GM12878 (cell line): Measurements from ENCODE around the gene SACM1L. TPM values are rescaled to one million over a fixed set of nuclear protein-coding genes. Genes with fewer than 3 reads are reported as not detected.
A peak's percentile ranks its signal among the peaks of the same experiment; 100 is the strongest.

Experiments
- BCL11A ChIP-seq: IDR thresholded peaks from 2 replicates; pipeline ENCODE4 v1.6.1; 2011; ENCODE audit warnings: low read depth, low read length
- CBX3 ChIP-seq: fragments of 200-600 bp; sonication (generic); IDR thresholded peaks from 2 replicates; pipeline ENCODE4 v1.6.1; 2016; ENCODE audit warnings: low read depth, borderline replicate concordance
- JUND ChIP-seq: IDR thresholded peaks from 2 replicates; pipeline ENCODE4 v1.6.1; 2012; ENCODE audit warnings: low read depth, mild to moderate bottlenecking, low read length, improper control_type of control experiment, moderate library complexity
- NFYB ChIP-seq: IDR thresholded peaks from 2 replicates; pipeline ENCODE4 v1.6.1; 2011; ENCODE audit warnings: low read depth, mild to moderate bottlenecking, low read length, improper control_type of control experiment, moderate library complexity; ENCODE audit not compliant: insufficient read depth
- PAX5 ChIP-seq: IDR thresholded peaks from 2 replicates; pipeline ENCODE4 v1.6.1; 2011; ENCODE audit warnings: low read depth, low read length, borderline replicate concordance
- RAD51 ChIP-seq: fragments of 450-650 bp; IDR thresholded peaks from 2 replicates; pipeline ENCODE4 v1.6.1; 2016; ENCODE audit warnings: moderate library complexity, mild to moderate bottlenecking, inconsistent platforms
- SMARCA5 ChIP-seq: fragments of 450-650 bp; IDR thresholded peaks from 2 replicates; pipeline ENCODE4 v1.6.1; 2017; ENCODE audit warnings: mild to moderate bottlenecking
- SREBF2 ChIP-seq: IDR thresholded peaks from 2 replicates; pipeline ENCODE4 v1.6.1; 2012; ENCODE audit warnings: mild to moderate bottlenecking, low read length
- STAT1 ChIP-seq: fragments of 450-650 bp; conservative IDR thresholded peaks from 2 replicates; pipeline ENCODE4 v1.6.1; 2014; ENCODE audit warnings: antibody characterized with exemption, mild to moderate bottlenecking
- ZNF207 ChIP-seq: fragments of 450-650 bp; IDR thresholded peaks from 2 replicates; pipeline ENCODE4 v1.6.1; 2014; ENCODE audit warnings: antibody characterized with exemption, mild to moderate bottlenecking, borderline replicate concordance
- polyA plus RNA-seq, 11 experiments: library from polyadenylated mRNA; depleted of rRNA in 4 of 11; unstranded in 6 of 11; stranded (reverse) in 5 of 11; fragments of >200 nt; fragmentation: Nextera tagmentation in 4 of 11; fragmentation: Illumina TruSeq in 1 of 11; extraction: Ambion mirVana in 4 of 11; extraction: Trizol in 1 of 11; gene quantifications; 1 replicate in 1 of 11; 2 replicates in 10 of 11; pipeline versions ENCODE4 v1.2.1 to v1.2.3, GENCODE V29; 2011 to 2016; ENCODE audit warnings: inconsistent platforms in 2 of 11, missing spikeins in 2 of 11, low read depth in 1 of 11
- total RNA-seq, 4 experiments: library from RNA; depleted of rRNA in 3 of 4; stranded (reverse); fragments of >200 nt in 3 of 4; fragmentation: Illumina TruSeq in 1 of 4; extraction: Trizol in 1 of 4; gene quantifications; 2 replicates each; pipeline versions ENCODE4 v1.2.1 to v1.2.3, GENCODE V29; 2013 to 2021
- TF ChIP-seq, protein P1 (sequence below): IDR thresholded peaks from 2 replicates; pipeline ENCODE4 v1.6.1; 2012; ENCODE audit warnings: low read length, inconsistent platforms
- TF ChIP-seq, protein P2 (sequence below): fragments of 150-350 bp; IDR thresholded peaks from 2 replicates; pipeline ENCODE4 v1.6.1; 2016; ENCODE audit warnings: low read depth, low read length
- TF ChIP-seq, protein P3 (sequence below): fragments of 450-650 bp; IDR thresholded peaks from 2 replicates; pipeline ENCODE4 v1.6.1; 2014; ENCODE audit warnings: mild to moderate bottlenecking
- TF ChIP-seq, protein P4 (sequence below): fragments of 450-650 bp; IDR thresholded peaks from 2 replicates; pipeline ENCODE4 v1.6.1; 2018; ENCODE audit warnings: mild to moderate bottlenecking, low read depth, moderate library complexity; ENCODE audit not compliant: partially characterized antibody
- TF ChIP-seq, protein P5 (sequence below): fragments of 450-650 bp; IDR thresholded peaks from 2 replicates; pipeline ENCODE4 v1.6.1; 2016; ENCODE audit warnings: mild to moderate bottlenecking
- TF ChIP-seq, protein P6 (sequence below): IDR thresholded peaks from 2 replicates; pipeline ENCODE4 v1.6.1; 2012; ENCODE audit warnings: low read depth, low read length, improper control_type of control experiment
- TF ChIP-seq, protein P7 (sequence below), 3 experiments: IDR thresholded peaks in 2 of 3; conservative IDR thresholded peaks in 1 of 3; 2 replicates each; pipeline ENCODE4 v1.5.1; 2011; ENCODE audit warnings: low read depth in 3 of 3, low read length in 3 of 3, mild to moderate bottlenecking in 3 of 3, control low read depth in 2 of 3, moderate library complexity in 2 of 3, inconsistent platforms in 1 of 3, mixed read lengths in 1 of 3; ENCODE audit not compliant: control insufficient read depth in 2 of 3, insufficient read depth in 1 of 3; ENCODE audit errors: extremely low read depth in 1 of 3

SACM1L gene
- total and polyA plus RNA-seq, 10 of the 15 experiments (the other 5 are each of a cell fraction or from before 2014, with no cell fraction given), result 16.5 to 48.3 (median 28.9) TPM

DNA sequence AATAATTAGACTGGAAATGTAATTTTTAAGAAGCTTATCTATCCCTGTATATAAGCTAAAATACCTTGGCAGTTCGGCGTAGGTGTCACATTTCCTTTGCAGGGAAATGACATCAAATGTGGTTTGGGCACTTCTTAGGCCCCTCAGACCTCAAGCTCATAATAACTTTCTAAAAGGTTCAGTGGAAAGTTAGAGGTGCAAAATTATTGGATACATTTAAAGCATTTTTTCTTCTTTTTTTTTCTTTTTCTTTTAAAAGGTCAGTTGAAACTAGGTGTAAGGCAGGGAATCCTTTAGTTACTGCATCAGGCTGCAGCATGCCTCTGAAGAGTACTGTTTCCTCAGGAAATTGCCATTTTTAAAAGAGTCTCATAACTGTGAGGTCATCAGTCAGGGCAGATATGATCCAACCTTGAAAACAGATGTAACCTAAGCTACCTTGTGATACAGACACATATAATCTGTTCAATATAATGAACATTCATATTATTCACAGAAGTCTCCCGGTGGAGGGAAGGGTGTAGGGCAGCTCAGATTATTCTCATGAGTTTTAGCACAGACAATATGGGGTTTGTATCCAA is 4.8 kb downstream of the SACM1L start (continued):
- TF ChIP-seq STAT1, result no peak
- TF ChIP-seq, protein P1, sequence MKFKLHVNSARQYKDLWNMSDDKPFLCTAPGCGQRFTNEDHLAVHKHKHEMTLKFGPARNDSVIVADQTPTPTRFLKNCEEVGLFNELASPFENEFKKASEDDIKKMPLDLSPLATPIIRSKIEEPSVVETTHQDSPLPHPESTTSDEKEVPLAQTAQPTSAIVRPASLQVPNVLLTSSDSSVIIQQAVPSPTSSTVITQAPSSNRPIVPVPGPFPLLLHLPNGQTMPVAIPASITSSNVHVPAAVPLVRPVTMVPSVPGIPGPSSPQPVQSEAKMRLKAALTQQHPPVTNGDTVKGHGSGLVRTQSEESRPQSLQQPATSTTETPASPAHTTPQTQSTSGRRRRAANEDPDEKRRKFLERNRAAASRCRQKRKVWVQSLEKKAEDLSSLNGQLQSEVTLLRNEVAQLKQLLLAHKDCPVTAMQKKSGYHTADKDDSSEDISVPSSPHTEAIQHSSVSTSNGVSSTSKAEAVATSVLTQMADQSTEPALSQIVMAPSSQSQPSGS, result peak; percentile 42; the same call in 1 of the 2 replicates
- TF ChIP-seq, protein P2, sequence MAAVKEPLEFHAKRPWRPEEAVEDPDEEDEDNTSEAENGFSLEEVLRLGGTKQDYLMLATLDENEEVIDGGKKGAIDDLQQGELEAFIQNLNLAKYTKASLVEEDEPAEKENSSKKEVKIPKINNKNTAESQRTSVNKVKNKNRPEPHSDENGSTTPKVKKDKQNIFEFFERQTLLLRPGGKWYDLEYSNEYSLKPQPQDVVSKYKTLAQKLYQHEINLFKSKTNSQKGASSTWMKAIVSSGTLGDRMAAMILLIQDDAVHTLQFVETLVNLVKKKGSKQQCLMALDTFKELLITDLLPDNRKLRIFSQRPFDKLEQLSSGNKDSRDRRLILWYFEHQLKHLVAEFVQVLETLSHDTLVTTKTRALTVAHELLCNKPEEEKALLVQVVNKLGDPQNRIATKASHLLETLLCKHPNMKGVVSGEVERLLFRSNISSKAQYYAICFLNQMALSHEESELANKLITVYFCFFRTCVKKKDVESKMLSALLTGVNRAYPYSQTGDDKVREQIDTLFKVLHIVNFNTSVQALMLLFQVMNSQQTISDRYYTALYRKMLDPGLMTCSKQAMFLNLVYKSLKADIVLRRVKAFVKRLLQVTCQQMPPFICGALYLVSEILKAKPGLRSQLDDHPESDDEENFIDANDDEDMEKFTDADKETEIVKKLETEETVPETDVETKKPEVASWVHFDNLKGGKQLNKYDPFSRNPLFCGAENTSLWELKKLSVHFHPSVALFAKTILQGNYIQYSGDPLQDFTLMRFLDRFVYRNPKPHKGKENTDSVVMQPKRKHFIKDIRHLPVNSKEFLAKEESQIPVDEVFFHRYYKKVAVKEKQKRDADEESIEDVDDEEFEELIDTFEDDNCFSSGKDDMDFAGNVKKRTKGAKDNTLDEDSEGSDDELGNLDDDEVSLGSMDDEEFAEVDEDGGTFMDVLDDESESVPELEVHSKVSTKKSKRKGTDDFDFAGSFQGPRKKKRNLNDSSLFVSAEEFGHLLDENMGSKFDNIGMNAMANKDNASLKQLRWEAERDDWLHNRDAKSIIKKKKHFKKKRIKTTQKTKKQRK, result no peak
- TF ChIP-seq PAX5, result no peak
- TF ChIP-seq CBX3, result no peak
- TF ChIP-seq JUND, result no peak
- no peak for TF ChIP-seq NFYB
- TF ChIP-seq, protein P3, sequence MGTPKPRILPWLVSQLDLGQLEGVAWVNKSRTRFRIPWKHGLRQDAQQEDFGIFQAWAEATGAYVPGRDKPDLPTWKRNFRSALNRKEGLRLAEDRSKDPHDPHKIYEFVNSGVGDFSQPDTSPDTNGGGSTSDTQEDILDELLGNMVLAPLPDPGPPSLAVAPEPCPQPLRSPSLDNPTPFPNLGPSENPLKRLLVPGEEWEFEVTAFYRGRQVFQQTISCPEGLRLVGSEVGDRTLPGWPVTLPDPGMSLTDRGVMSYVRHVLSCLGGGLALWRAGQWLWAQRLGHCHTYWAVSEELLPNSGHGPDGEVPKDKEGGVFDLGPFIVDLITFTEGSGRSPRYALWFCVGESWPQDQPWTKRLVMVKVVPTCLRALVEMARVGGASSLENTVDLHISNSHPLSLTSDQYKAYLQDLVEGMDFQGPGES, result no peak
- TF ChIP-seq SREBF2, result no peak
- TF ChIP-seq ZNF207, result no peak
- no peak for TF ChIP-seq SMARCA5
- TF ChIP-seq, protein P4, sequence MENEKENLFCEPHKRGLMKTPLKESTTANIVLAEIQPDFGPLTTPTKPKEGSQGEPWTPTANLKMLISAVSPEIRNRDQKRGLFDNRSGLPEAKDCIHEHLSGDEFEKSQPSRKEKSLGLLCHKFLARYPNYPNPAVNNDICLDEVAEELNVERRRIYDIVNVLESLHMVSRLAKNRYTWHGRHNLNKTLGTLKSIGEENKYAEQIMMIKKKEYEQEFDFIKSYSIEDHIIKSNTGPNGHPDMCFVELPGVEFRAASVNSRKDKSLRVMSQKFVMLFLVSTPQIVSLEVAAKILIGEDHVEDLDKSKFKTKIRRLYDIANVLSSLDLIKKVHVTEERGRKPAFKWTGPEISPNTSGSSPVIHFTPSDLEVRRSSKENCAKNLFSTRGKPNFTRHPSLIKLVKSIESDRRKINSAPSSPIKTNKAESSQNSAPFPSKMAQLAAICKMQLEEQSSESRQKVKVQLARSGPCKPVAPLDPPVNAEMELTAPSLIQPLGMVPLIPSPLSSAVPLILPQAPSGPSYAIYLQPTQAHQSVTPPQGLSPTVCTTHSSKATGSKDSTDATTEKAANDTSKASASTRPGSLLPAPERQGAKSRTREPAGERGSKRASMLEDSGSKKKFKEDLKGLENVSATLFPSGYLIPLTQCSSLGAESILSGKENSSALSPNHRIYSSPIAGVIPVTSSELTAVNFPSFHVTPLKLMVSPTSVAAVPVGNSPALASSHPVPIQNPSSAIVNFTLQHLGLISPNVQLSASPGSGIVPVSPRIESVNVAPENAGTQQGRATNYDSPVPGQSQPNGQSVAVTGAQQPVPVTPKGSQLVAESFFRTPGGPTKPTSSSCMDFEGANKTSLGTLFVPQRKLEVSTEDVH, result no peak
- TF ChIP-seq RAD51, result no peak
- peak; percentile 53; the same call in 1 of the 2 replicates for TF ChIP-seq BCL11A
- TF ChIP-seq, protein P5, sequence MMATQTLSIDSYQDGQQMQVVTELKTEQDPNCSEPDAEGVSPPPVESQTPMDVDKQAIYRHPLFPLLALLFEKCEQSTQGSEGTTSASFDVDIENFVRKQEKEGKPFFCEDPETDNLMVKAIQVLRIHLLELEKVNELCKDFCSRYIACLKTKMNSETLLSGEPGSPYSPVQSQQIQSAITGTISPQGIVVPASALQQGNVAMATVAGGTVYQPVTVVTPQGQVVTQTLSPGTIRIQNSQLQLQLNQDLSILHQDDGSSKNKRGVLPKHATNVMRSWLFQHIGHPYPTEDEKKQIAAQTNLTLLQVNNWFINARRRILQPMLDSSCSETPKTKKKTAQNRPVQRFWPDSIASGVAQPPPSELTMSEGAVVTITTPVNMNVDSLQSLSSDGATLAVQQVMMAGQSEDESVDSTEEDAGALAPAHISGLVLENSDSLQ, result no peak
- TF ChIP-seq, protein P6, sequence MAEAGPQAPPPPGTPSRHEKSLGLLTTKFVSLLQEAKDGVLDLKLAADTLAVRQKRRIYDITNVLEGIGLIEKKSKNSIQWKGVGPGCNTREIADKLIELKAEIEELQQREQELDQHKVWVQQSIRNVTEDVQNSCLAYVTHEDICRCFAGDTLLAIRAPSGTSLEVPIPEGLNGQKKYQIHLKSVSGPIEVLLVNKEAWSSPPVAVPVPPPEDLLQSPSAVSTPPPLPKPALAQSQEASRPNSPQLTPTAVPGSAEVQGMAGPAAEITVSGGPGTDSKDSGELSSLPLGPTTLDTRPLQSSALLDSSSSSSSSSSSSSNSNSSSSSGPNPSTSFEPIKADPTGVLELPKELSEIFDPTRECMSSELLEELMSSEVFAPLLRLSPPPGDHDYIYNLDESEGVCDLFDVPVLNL, result no peak
- TF ChIP-seq, protein P7, sequence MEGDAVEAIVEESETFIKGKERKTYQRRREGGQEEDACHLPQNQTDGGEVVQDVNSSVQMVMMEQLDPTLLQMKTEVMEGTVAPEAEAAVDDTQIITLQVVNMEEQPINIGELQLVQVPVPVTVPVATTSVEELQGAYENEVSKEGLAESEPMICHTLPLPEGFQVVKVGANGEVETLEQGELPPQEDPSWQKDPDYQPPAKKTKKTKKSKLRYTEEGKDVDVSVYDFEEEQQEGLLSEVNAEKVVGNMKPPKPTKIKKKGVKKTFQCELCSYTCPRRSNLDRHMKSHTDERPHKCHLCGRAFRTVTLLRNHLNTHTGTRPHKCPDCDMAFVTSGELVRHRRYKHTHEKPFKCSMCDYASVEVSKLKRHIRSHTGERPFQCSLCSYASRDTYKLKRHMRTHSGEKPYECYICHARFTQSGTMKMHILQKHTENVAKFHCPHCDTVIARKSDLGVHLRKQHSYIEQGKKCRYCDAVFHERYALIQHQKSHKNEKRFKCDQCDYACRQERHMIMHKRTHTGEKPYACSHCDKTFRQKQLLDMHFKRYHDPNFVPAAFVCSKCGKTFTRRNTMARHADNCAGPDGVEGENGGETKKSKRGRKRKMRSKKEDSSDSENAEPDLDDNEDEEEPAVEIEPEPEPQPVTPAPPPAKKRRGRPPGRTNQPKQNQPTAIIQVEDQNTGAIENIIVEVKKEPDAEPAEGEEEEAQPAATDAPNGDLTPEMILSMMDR (IDR thresholded peaks at IDR 0.05 in 2 of 3, conservative IDR thresholded peaks at IDR 0.05 in 1 of 3; ENCODE audit: control insufficient read depth in 2 of 3, extremely low read depth in 1 of 3, insufficient read depth in 1 of 3, low read depth in 3 of 3, low read length in 3 of 3), result no peak
